ENCODE data around the gene TLE1.

TLE1 gene

GRCh38 chr9:81594415-81594814 is 94.9 kb downstream of the TLE1 start:
- H3F3A ChIP-seq (ENCODE audit: insufficient read depth, low read length): no peaks in the 10 kb centered on the region
- no peaks in the 10 kb centered on the region for H4K20me1 ChIP-seq (ENCODE audit: insufficient read depth, low read length)
- no peaks in the 10 kb centered on the region; the same call in 1 of the 2 replicates for H3K27me3 ChIP-seq (ENCODE audit: insufficient read depth, low read length)
- no peaks in the 10 kb centered on the region for H3K36me3 ChIP-seq (ENCODE audit: insufficient read depth, low read length)
- no peak overlapping the region for H3K4me3 ChIP-seq (ENCODE audit: low read depth, low read length, poor library complexity, severe bottlenecking)
- H3K4me2 ChIP-seq (ENCODE audit: low read length): no peak overlapping the region
- H3K4me1 ChIP-seq (ENCODE audit: insufficient read depth, low read length, severe bottlenecking): peaks cover 45% of the 10 kb centered on the region
- TF ChIP-seq CTCF (IDR thresholded peaks at IDR 0.05; ENCODE audit: low read length) (no peak), EZH2 (IDR thresholded peaks at IDR 0.05; ENCODE audit: borderline replicate concordance, low read length) (no peak)
- no peaks in the 10 kb centered on the region for H3K9me2 ChIP-seq (ENCODE audit: low read depth, low read length)
- no peak overlapping the region for H2AFZ ChIP-seq (ENCODE audit: low read length)
- H3K27ac ChIP-seq (ENCODE audit: low read depth, low read length, poor library complexity, severe bottlenecking): no peak overlapping the region
- H3K9ac ChIP-seq (ENCODE audit: low read length): no peak overlapping the region
- no peaks in the 10 kb centered on the region for H3K79me2 ChIP-seq (ENCODE audit: insufficient read depth, low read length)
- no peaks in the 10 kb centered on the region for H3K9me3 ChIP-seq (ENCODE audit: low read length)

GRCh38 chr9:81592887-81593266 is 96.5 kb downstream of the TLE1 start:
- Histone ChIP-seq H3K36me3 (ENCODE audit: insufficient read depth, low read length) (no peaks in the 10 kb centered on the region), H3K27me3 (ENCODE audit: insufficient read depth, low read length) (no peaks in the 10 kb centered on the region; the same call in 1 of the 2 replicates), H3K4me2 (ENCODE audit: low read length) (no peak overlapping the region), H3K4me1 (ENCODE audit: insufficient read depth, low read length, severe bottlenecking) (peaks cover 46% of the 10 kb centered on the region), H2AFZ (ENCODE audit: low read length) (no peak overlapping the region), H3K9me2 (ENCODE audit: low read depth, low read length) (no peaks in the 10 kb centered on the region), H3K9me3 (ENCODE audit: low read length) (no peaks in the 10 kb centered on the region), H3K4me3 (ENCODE audit: low read depth, low read length, poor library complexity, severe bottlenecking) (no peak overlapping the region), H4K20me1 (ENCODE audit: insufficient read depth, low read length) (no peaks in the 10 kb centered on the region), H3K9ac (ENCODE audit: low read length) (no peak overlapping the region), H3F3A (ENCODE audit: insufficient read depth, low read length) (no peaks in the 10 kb centered on the region), H3K79me2 (ENCODE audit: insufficient read depth, low read length) (no peaks in the 10 kb centered on the region), H3K27ac (ENCODE audit: low read depth, low read length, poor library complexity, severe bottlenecking) (no peak overlapping the region)
- TF ChIP-seq EZH2 (IDR thresholded peaks at IDR 0.05; ENCODE audit: borderline replicate concordance, low read length): no peak
- no peak for TF ChIP-seq CTCF (IDR thresholded peaks at IDR 0.05; ENCODE audit: low read length)

- no peaks in the 10 kb centered on the region for H4K20me1 ChIP-seq (ENCODE audit: insufficient read depth, low read length)
- H3K9me3 ChIP-seq (ENCODE audit: low read length): no peaks in the 10 kb centered on the region
- H3K36me3 ChIP-seq (ENCODE audit: insufficient read depth, low read length): no peaks in the 10 kb centered on the region
Observed at GRCh38 chr9:81591791-81592190, 97.6 kb downstream of the TLE1 start.

More at GRCh38 chr9:81591791-81592190, 97.6 kb downstream of the TLE1 start:
- Histone ChIP-seq H3K9ac (ENCODE audit: low read length) (no peak overlapping the region), H3K27me3 (ENCODE audit: insufficient read depth, low read length) (no peaks in the 10 kb centered on the region; the same call in 1 of the 2 replicates), H3K9me2 (ENCODE audit: low read depth, low read length) (no peaks in the 10 kb centered on the region), H3K4me1 (ENCODE audit: insufficient read depth, low read length, severe bottlenecking) (peaks cover 46% of the 10 kb centered on the region), H3K4me2 (ENCODE audit: low read length) (no peak overlapping the region), H3F3A (ENCODE audit: insufficient read depth, low read length) (no peaks in the 10 kb centered on the region), H2AFZ (ENCODE audit: low read length) (no peak overlapping the region), H3K79me2 (ENCODE audit: insufficient read depth, low read length) (no peaks in the 10 kb centered on the region), H3K4me3 (ENCODE audit: low read depth, low read length, poor library complexity, severe bottlenecking) (no peak overlapping the region), H3K27ac (ENCODE audit: low read depth, low read length, poor library complexity, severe bottlenecking) (no peak overlapping the region)
- no peak for TF ChIP-seq CTCF (IDR thresholded peaks at IDR 0.05; ENCODE audit: low read length)
- no peak for TF ChIP-seq EZH2 (IDR thresholded peaks at IDR 0.05; ENCODE audit: borderline replicate concordance, low read length)
